ENCODE results near the gene SNTN.

DNA sequence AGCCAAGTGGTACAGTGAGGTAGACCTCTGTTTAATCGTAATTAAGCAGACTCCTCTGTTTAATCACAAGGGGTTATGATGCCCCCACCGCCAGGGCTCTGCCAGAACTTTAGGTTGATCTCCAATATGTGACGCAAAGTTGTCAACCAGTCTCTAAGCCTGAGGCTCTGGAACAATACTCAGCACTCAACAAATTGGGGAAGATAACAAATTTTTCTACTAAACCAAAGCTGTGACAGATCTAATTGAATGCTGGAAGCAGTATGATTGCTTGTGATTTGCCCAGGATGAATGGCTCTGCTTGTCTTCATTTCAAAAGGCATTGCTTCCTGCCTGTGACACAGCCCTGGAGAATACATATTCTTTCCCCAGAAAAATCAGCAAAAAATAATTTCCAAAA is 57.1 kb downstream of the SNTN start:
- TF ChIP-seq FOXA1 (IDR thresholded peaks at IDR 0.05): no peak
- no peak for TF ChIP-seq TARDBP (IDR thresholded peaks at IDR 0.05)
- TF ChIP-seq PKNOX1 (IDR thresholded peaks at IDR 0.05): no peak
